ENCODE measurements around the gene SLC38A7. TPM values are rescaled to one million over a fixed set of nuclear protein-coding genes. Genes with fewer than 3 reads are reported as not detected.

The SLC38A7 gene
- total and polyA plus RNA-seq, 9 donors = 3.3 to 14.6 (median 9.7) TPM

- intact Hi-C loops (cut with DNase I) = loop anchor here in 1 of 4 donors (10.0 kb wide), 1 partner anchor 120 kb away; the partner anchor contains the start of gene SETD6
These were observed 50.2 kb downstream of the SLC38A7 start for GRCh38 chr16:58634265-58634802.

DNA sequence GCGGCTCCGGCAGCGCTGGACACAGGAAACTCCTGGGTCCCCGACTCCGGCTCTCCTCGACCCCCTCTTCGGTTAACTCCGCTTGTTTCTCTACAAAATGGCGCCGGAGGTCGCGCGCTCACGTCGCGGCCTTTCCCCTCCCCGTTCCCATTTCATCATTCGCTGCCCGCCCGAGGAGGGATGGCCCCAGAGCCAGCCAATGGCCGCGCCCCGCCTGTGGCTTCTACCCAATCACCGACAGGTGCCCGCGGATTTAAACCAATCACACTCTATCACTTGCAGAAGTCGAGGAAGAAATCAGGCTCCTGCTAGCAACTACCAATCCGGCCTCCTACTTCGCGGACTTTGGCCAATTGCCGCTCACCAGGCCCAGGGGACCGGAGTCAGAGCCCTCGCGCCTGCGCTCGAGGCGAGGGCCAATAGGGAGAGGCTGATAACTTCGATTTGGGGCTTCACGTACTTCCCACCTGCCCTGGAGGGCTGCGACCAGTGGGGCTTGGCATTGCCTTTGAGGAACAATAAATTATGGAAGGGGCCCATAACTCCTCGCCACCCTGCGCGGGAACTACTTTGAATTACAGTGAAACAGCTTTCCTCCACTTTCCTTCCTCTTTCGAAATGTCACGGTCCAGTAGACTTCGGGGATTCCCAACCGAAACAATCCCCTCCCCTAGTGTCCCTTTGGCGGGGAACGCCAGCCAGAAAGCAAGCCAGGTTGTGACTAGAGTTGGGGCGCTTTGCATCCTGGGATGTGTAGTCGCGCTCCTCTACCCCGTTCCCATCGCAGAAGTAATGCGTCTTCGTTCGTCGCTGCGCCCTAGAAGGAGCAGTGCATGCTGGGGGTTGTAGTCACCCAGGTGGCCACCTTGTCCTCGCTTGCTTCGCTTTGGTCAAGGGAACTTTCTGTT, 54.6 kb downstream of the SLC38A7 start, which contains the start of gene CNOT1:
TSS of gene CNOT1 (minus strand) at position 94 of the 908 bp plus-strand sequence. CDS start 30,489 bp downstream, outside the sequence.
- no peaks in the 10 kb centered on the region for H3K27me3 ChIP-seq
- H3K36me3 ChIP-seq = no peaks in the 10 kb centered on the region
- DNase-seq = peak; percentile 97 to 99 (median 98)
- H3K9me3 ChIP-seq = no peaks in the 10 kb centered on the region
- peaks cover 6% of the 10 kb centered on the region for H3K4me1 ChIP-seq (ENCODE audit: insufficient read depth)
- peak within 1 kb of the TSS; percentile 98 for H3K4me3 ChIP-seq
- WGBS, 3 donors = 0 to 1% (median 1%) methylated on average over 61 of the region's 61 CpGs
- peak within 1 kb of the TSS; percentile 92 to 96 for H3K27ac ChIP-seq
- peak; percentile 82 for TF ChIP-seq POLR2A (IDR thresholded peaks at IDR 0.05)
- no peak for TF ChIP-seq EP300 (IDR thresholded peaks at IDR 0.05)
- intact Hi-C loops (cut with DNase I) = loop anchor here in 2 of 4 donors (10.0 kb wide), 1 partner anchor 115 kb away; the partner anchor contains the start of gene SETD6 (in 2 of the 2)

More at GRCh38 chr16:58634265-58634802, 50.2 kb downstream of the SLC38A7 start:
- Histone ChIP-seq H3K9me3 (no peaks in the 10 kb centered on the region), H3K27ac (no peak overlapping the region), H3K27me3 (no peaks in the 10 kb centered on the region), H3K4me3 (no peak overlapping the region), H3K4me1 (ENCODE audit: insufficient read depth) (peaks cover 3% of the 10 kb centered on the region), H3K36me3 (no peaks in the 10 kb centered on the region)
- no peak for DNase-seq
- TF ChIP-seq CTCF (IDR thresholded peaks at IDR 0.05) (no peak), EP300 (IDR thresholded peaks at IDR 0.05) (no peak)
- WGBS, 3 donors = 74 to 89% (median 77%) methylated on average over 3 of the region's 3 CpGs

DNA sequence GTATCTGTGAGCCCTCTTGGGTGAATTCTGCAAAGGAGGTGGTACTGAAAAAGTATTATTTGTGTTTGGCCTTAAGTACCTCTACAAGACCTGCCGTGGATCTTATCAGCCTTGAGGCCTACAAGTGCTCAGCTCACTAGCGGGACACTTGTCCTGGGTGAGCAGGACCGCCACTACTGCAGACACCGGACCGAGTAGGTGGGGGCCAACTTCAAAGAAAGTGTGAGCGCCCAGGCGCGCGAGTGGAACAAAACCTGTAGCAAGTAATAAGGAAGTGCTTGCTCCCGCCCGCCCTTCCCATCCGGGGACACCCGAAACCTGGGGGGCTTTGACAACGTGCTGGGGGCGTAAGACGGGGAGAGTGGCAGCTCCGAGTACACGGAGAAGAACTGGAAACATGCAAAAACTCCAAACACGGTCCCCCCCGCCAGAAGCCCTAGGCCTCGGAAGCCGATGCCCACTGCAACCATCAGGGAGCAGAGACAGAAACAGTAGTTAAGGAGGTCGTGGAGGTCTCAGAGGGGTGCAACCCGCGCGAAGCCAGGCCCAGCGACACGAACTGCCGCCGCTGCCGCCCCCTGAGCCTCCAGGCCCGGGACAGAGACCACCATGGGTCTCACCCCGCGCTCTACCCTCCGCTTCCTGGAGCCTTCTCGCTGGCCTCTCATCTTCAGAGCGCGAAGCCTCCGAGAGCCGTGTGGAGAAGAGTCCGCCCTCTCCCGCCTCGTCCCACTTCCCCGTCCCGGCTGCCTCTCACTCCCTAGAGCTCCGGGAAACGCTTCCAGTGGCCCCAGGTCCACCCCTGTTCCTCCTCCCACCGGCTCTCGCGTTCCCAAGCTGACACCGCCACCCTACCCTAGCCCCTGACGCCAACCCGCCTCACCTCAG, 55.5 kb downstream of the SLC38A7 start:
- no peaks in the 10 kb centered on the region for H3K27me3 ChIP-seq
- peak overlapping the region; percentile 91 to 96 for H3K27ac ChIP-seq
- TF ChIP-seq EP300 (IDR thresholded peaks at IDR 0.05) = no peak
- no peak for TF ChIP-seq POLR2A (IDR thresholded peaks at IDR 0.05)
- TF ChIP-seq CTCF (IDR thresholded peaks at IDR 0.05) = no peak
- peak; percentile 35 to 62 (median 51) for DNase-seq
- WGBS, 3 donors = 0 to 1% (median 1%) methylated on average over 44 to 53 of the region's 53 CpGs
- peaks cover 8% of the 10 kb centered on the region for H3K4me1 ChIP-seq (ENCODE audit: insufficient read depth)
- H3K9me3 ChIP-seq = no peaks in the 10 kb centered on the region
- no peaks in the 10 kb centered on the region for H3K36me3 ChIP-seq
- peak overlapping the region; percentile 98 for H3K4me3 ChIP-seq
- intact Hi-C loops (cut with DNase I) = loop anchor here in 1 of 4 donors (10.0 kb wide), 1 partner anchor 114 kb away; the partner anchor contains the start of gene SETD6

DNA sequence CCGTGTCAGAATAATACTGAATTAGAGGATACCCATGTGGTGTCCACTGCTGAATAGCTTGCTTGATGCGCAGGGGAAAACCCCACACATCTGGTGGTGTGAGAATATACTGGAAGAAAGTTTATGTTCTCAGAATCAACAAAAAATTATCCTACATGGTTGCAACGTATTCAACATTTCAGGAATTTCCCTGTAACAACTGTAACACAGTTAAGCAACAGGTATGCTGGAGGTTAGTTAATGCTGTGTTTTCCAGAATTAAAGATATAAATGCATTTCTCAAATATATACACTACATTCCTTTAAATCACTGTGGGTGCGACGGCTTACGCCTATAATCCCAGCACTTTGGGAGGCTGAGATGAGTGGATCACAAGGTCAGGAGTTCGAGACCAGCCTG, 60.4 kb downstream of the SLC38A7 start:
- no peak for DNase-seq
- WGBS, 3 donors = 83 to 87% (median 85%) methylated on average over 7 of the region's 7 CpGs
- H3K9me3 ChIP-seq = no peaks in the 10 kb centered on the region
- no peak overlapping the region for H3K4me3 ChIP-seq
- peaks cover 5% of the 10 kb centered on the region for H3K4me1 ChIP-seq (ENCODE audit: insufficient read depth)
- TF ChIP-seq EP300 (IDR thresholded peaks at IDR 0.05) = no peak
- no peak for TF ChIP-seq POLR2A (IDR thresholded peaks at IDR 0.05)
- no peak for TF ChIP-seq CTCF (IDR thresholded peaks at IDR 0.05)
- intact Hi-C loops (cut with DNase I) = loop anchor here in 2 of 4 donors (1.0 to 10.0 kb wide), 2 partner anchors 18 to 109 kb away; partner anchors contain the start of gene SETD6 (in 1 of the 2)
- H3K27me3 ChIP-seq = no peaks in the 10 kb centered on the region
- no peak overlapping the region for H3K27ac ChIP-seq
- H3K36me3 ChIP-seq = no peaks in the 10 kb centered on the region
